Activated CD4-positive, alpha-beta T cell treated with anti-CD3 and anti-CD28 coated beads for 36 hours (primary cell): ENCODE measurements around the gene FLRT2. TPM values are rescaled to one million over a fixed set of nuclear protein-coding genes. Genes with fewer than 3 reads are reported as not detected.

ENCODE experiments used
- ATAC-seq: fragments of 200-7000 bp; cut with Tn5 transposase; one replicate; pipeline ENCODE4 v1.10.0; 2021; ENCODE audit warnings: mild to moderate bottlenecking, moderate library complexity
- CTCF ChIA-PET: fragments of 350-600 bp; sonication (Branson Sonifier 250); formaldehyde crosslinking; loops from one replicate; lab custom pipeline; 2021; ENCODE audit warnings: antibody characterized with exemption; lab: Charles Lee
- POLR2A ChIA-PET: fragments of 350-600 bp; sonication (Branson Sonifier 250); formaldehyde crosslinking; loops from one replicate; lab custom pipeline; 2021; ENCODE audit warnings: antibody characterized with exemption, inconsistent platforms; lab: Charles Lee
- DNase-seq: peaks from one replicate; pipeline ENCODE4 v3.0.0-alpha.2; 2020
- H3K27ac Mint-ChIP-seq: one replicate; pipeline ENCODE4 v1.8.0; 2021; ENCODE audit warnings: mixed read lengths
- H3K27me3 Mint-ChIP-seq: one replicate; pipeline ENCODE4 v1.8.0; 2021; ENCODE audit warnings: mixed read lengths
- H3K36me3 Mint-ChIP-seq: one replicate; pipeline ENCODE4 v1.8.0; 2021; ENCODE audit warnings: low read depth, mixed read lengths
- H3K4me1 Mint-ChIP-seq: one replicate; pipeline ENCODE4 v1.8.0; 2021; ENCODE audit warnings: mixed read lengths
- H3K4me3 Mint-ChIP-seq: one replicate; pipeline ENCODE4 v1.8.0; 2021; ENCODE audit warnings: mild to moderate bottlenecking, moderate library complexity, mixed read lengths
- H3K9me3 Mint-ChIP-seq: one replicate; pipeline ENCODE4 v1.8.0; 2021; ENCODE audit warnings: low read depth, mixed read lengths
- intact Hi-C, 2 experiments: fragments of 100-400 bp; cut with DNase I in 1 of 2; cut with micrococcal nuclease in 1 of 2; formaldehyde crosslinking; loops; one replicate each; pipeline versions ENCODE4 v1.14.2 to v1.15.1; 2022 to 2024; cut with DNase I, micrococcal nuclease
- total RNA-seq, 2 experiments: library from RNA; stranded (reverse); gene quantifications; one replicate each; pipeline ENCODE4 v1.2.3, GENCODE V29; 2021

FLRT2 gene
- total RNA-seq, 2 experiments from 2014 or later: not detected

DNA sequence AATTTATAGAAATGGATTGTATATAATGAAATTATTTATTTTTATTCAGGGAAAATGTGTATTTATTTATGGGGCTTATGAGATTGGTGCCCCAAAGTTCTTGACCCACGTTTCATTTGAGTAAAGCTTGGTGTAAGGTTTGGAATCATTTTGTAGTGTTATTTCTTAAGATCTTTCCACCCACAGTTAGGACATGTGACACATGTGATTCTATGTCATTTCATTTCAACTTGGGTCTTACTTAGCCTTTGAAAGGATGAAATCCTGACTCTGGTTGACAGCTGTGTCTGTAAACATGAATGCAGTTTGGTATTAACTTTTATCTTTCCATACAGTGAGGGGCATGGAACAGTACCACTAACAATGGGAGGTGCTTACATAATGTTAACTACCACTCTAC, 51.7 kb downstream of the FLRT2 start:
- Mint-ChIP-seq H3K36me3 (no peaks in the 10 kb centered on the region), H3K4me3 (no peak overlapping the region), H3K27me3 (peaks cover 4% of the 10 kb centered on the region), H3K27ac (no peak overlapping the region), H3K4me1 (no peaks in the 10 kb centered on the region), H3K9me3 (peaks cover 5% of the 10 kb centered on the region)
- CTCF ChIA-PET: no interaction called here
- no peak for ATAC-seq
- POLR2A ChIA-PET: no interaction called here
- DNase-seq: no peak
- intact Hi-C loops: no loop called here

- Mint-ChIP-seq H3K27me3 (peaks cover 4% of the 10 kb centered on the region), H3K36me3 (no peaks in the 10 kb centered on the region), H3K4me3 (no peak overlapping the region), H3K4me1 (peaks cover 7% of the 10 kb centered on the region), H3K9me3 (peaks cover 5% of the 10 kb centered on the region), H3K27ac (no peak overlapping the region)
- ChIA-PET CTCF (no interaction called here), POLR2A (no interaction called here)
- intact Hi-C loops: no loop called here
- ATAC-seq (no peak), DNase-seq (no peak)
Observed at GRCh38 chr14:85583380-85583779, 53.4 kb downstream of the FLRT2 start.

DNA sequence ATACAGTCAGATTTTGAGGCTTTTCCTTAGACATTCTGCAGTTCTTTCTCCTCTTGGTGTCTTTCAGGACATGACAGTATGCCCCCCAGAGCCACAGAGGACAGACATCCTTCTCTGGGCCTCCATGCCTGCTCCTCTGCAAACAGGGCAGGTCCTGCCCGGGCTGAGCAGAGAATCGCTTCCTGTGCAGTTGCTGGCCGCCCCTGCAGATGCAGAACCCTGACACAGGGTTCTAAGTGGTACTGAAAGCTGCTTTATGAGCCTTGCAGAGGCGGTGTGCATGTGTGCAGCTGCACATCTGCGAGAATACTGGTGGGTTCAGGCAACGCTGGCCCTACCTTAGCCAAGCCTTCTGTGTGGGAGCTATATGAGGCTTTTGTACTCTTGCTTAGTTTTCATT, 54.5 kb downstream of the FLRT2 start:
- peaks cover 10% of the 10 kb centered on the region for H3K9me3 Mint-ChIP-seq
- ChIA-PET CTCF (no interaction called here), POLR2A (no interaction called here)
- intact Hi-C loops: no loop called here
- peaks cover 7% of the 10 kb centered on the region for H3K4me1 Mint-ChIP-seq
- H3K27ac Mint-ChIP-seq: no peak overlapping the region
- H3K4me3 Mint-ChIP-seq: no peak overlapping the region
- H3K36me3 Mint-ChIP-seq: no peaks in the 10 kb centered on the region
- ATAC-seq (no peak), DNase-seq (no peak)
- H3K27me3 Mint-ChIP-seq: peaks cover 6% of the 10 kb centered on the region

DNA sequence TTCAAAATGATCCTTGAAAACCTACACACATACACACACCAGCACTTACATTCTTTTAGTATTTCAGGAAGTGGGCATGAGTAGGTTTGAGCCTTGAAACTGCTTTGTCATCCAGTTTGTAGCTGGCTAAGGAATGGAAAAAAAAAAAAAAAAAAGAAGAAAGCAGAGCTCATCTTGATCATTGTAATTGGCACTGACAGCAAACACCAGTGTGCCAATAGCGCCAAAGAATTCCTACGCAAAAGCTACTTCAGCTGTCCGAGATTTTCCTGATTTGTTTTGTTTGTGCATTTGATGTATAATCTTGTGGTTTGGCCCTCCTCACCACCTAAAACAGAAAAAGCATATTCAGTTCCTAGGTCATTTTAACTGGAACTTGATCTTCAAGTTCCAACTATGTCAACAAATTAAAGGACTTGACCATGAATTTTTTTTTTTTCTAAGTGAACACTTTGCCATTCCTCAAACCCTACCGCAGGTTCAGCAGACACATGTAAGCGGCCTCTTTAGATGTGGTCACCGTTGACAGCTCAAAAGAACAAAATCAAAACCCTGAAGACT, 57.3 kb downstream of the FLRT2 start:
- Mint-ChIP-seq H3K27me3 (peaks cover 8% of the 10 kb centered on the region), H3K4me1 (peaks cover 7% of the 10 kb centered on the region), H3K36me3 (no peaks in the 10 kb centered on the region), H3K4me3 (no peak overlapping the region), H3K27ac (no peak overlapping the region), H3K9me3 (peaks cover 10% of the 10 kb centered on the region)
- POLR2A ChIA-PET: no interaction called here
- CTCF ChIA-PET: interaction anchor here (1.1 kb wide), 1 partner anchor 12 kb away, joined by 3 read pairs; no protein-coding TSS in a partner anchor
- DNase-seq (no peak), ATAC-seq (peak; percentile 39)
- intact Hi-C loops: no loop called here

- ChIA-PET CTCF (no interaction called here), POLR2A (no interaction called here)
- Mint-ChIP-seq H3K4me3 (no peak overlapping the region), H3K9me3 (peaks cover 10% of the 10 kb centered on the region), H3K36me3 (no peaks in the 10 kb centered on the region), H3K27me3 (peaks cover 7% of the 10 kb centered on the region), H3K4me1 (peaks cover 7% of the 10 kb centered on the region), H3K27ac (no peak overlapping the region)
- intact Hi-C loops: no loop called here
- no peak for DNase-seq
- no peak for ATAC-seq
Observed at GRCh38 chr14:85590784-85591183, 60.8 kb downstream of the FLRT2 start.

DNA sequence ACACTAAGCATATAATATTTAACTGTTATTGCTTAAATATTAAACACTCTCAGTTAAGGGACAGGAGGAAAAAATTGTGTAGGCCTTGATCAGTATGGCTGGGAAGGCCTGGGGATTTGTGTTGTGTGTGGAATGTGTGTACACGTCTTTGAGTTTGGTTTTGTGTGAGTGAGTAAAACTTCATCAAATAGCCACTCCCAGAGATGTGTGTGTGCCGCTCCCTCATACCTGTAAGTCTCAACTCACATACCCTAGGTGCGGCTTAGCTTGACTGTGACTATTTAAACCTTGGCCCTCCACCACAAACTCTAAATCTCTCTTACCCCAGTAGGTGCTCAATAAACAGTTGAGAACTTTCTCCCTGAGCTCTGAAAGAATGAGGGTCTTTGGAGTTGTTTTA, 64.3 kb downstream of the FLRT2 start:
- intact Hi-C loops: no loop called here
- H3K27ac Mint-ChIP-seq: no peak overlapping the region

GRCh38 chr14:85595981-85596380, 66.0 kb downstream of the FLRT2 start:
- Mint-ChIP-seq H3K9me3 (no peaks in the 10 kb centered on the region), H3K4me3 (no peak overlapping the region), H3K27me3 (no peaks in the 10 kb centered on the region), H3K36me3 (no peaks in the 10 kb centered on the region), H3K27ac (no peak overlapping the region), H3K4me1 (no peaks in the 10 kb centered on the region)
- POLR2A ChIA-PET: no interaction called here
- no peak for DNase-seq
- no peak for ATAC-seq
- intact Hi-C loops: no loop called here
- CTCF ChIA-PET: no interaction called here

More for the DNA sequence above, 64.3 kb downstream of the FLRT2 start:
- Mint-ChIP-seq H3K4me1 (no peaks in the 10 kb centered on the region), H3K9me3 (peaks cover 7% of the 10 kb centered on the region), H3K27me3 (peaks cover 6% of the 10 kb centered on the region), H3K36me3 (no peaks in the 10 kb centered on the region), H3K4me3 (no peak overlapping the region)
- DNase-seq (no peak), ATAC-seq (no peak)
- CTCF ChIA-PET: no interaction called here
- POLR2A ChIA-PET: no interaction called here

DNA sequence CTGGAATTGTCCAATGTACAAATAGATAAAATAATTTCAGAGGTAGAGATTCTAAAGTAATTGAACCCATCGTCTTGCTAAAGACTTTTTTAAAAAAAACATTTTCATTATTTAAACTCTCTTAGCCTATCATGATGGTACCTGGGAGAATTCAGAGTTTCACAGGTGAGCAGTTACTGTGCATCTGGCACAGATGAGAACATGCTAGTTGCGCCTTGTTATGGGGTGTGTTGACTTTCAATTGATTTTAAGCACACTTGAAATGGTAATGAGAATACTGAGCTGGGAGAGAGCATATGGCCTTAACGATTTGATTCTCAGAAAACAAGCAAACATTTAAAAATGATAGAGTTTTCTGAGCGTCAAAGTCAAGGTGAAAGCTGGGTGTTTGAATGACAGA, 66.6 kb downstream of the FLRT2 start:
- ChIA-PET CTCF (no interaction called here), POLR2A (no interaction called here)
- Mint-ChIP-seq H3K4me1 (no peaks in the 10 kb centered on the region), H3K9me3 (no peaks in the 10 kb centered on the region), H3K4me3 (no peak overlapping the region), H3K27ac (no peak overlapping the region), H3K27me3 (no peaks in the 10 kb centered on the region), H3K36me3 (no peaks in the 10 kb centered on the region)
- DNase-seq: no peak
- intact Hi-C loops: no loop called here
- ATAC-seq: no peak

DNA sequence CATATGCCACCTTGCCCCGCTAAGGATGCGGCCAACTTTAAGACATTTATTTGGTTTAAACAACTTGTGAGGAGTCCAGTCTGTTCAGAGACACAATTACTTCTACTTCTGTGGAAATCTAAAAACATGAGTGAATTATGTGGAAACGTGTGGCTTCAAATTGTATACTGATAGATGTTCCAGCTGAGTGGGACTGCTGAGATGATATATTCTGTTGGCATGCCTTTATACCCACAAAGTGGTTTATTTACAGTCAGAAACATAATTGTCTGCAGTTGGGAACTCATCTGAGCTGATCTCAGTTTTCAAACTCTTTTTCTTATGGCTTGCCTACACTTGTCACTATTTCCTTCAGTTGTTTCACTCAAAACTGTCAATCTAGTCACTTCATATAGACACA, 67.8 kb downstream of the FLRT2 start:
- H3K36me3 Mint-ChIP-seq: no peaks in the 10 kb centered on the region
- no peaks in the 10 kb centered on the region for H3K9me3 Mint-ChIP-seq
- no peak for ATAC-seq
- no peak overlapping the region for H3K4me3 Mint-ChIP-seq
- no peak for DNase-seq
- H3K4me1 Mint-ChIP-seq: no peaks in the 10 kb centered on the region
- ChIA-PET CTCF (no interaction called here), POLR2A (no interaction called here)
- intact Hi-C loops: no loop called here
- no peak overlapping the region for H3K27ac Mint-ChIP-seq
- H3K27me3 Mint-ChIP-seq: no peaks in the 10 kb centered on the region

DNA sequence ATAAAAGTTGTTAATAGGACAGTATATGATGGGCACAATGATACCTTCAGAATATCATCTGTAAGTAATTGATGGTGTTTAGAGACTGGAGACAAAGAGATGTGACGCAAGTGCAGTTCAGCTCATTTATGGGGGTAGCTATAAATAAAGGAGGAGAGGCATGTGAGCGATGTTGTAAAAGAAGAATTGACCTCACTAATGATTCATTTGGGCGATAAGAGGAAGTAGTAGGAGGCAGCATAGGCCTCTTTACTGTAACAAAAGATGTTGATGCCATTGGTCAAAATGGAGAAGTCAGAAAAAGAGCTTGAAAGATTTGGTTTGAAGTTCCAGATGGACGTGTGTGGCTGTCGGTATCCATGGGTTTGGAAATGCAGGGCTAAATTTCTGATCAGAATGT, 70.0 kb downstream of the FLRT2 start:
- intact Hi-C loops: no loop called here
- H3K4me3 Mint-ChIP-seq: no peak overlapping the region

DNA sequence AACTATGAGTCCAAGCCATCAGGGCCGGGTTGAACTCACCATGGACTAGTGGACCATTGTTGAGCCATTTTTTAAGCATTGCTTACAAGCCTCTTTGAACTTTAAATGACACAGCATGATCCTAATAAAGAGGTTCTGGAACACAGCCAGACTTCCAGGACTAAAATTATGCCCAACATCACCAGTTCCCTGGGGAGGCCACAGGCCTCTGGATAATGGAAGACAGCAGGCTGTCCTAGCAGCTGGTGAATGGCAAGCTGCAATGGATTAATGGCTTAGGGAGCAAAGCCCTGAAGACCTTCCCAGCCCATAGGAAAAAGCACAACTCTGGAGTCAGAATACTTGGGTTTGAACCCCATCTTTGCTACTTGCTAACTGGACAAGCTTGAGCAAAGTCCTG, 71.3 kb downstream of the FLRT2 start:
- CTCF ChIA-PET: no interaction called here
- H3K4me1 Mint-ChIP-seq: no peaks in the 10 kb centered on the region
- POLR2A ChIA-PET: no interaction called here

More for the DNA sequence above, 70.0 kb downstream of the FLRT2 start:
- ATAC-seq: no peak
- ChIA-PET POLR2A (no interaction called here), CTCF (no interaction called here)
- Mint-ChIP-seq H3K9me3 (no peaks in the 10 kb centered on the region), H3K36me3 (no peaks in the 10 kb centered on the region), H3K4me1 (no peaks in the 10 kb centered on the region), H3K27ac (no peak overlapping the region), H3K27me3 (no peaks in the 10 kb centered on the region)
- no peak for DNase-seq

GRCh38 chr14:85601690-85602089, 71.7 kb downstream of the FLRT2 start:
- intact Hi-C loops: no loop called here
- POLR2A ChIA-PET: no interaction called here
- CTCF ChIA-PET: no interaction called here
- Mint-ChIP-seq H3K27ac (no peak overlapping the region), H3K36me3 (no peaks in the 10 kb centered on the region), H3K4me3 (no peak overlapping the region), H3K9me3 (no peaks in the 10 kb centered on the region), H3K27me3 (no peaks in the 10 kb centered on the region), H3K4me1 (no peaks in the 10 kb centered on the region)
- ATAC-seq (no peak), DNase-seq (no peak)

More for the DNA sequence above, 71.3 kb downstream of the FLRT2 start:
- Mint-ChIP-seq H3K9me3 (no peaks in the 10 kb centered on the region), H3K36me3 (no peaks in the 10 kb centered on the region), H3K27me3 (no peaks in the 10 kb centered on the region), H3K4me3 (no peak overlapping the region), H3K27ac (no peak overlapping the region)
- no peak for ATAC-seq
- intact Hi-C loops: no loop called here
- DNase-seq: no peak
